GM18951 (cell line): ENCODE data around the gene MAML3.

Experiments
- POLR2A ChIP-seq: IDR thresholded peaks from 4 replicates; pipeline ENCODE4 v1.6.1; 2011; ENCODE audit warnings: mild to moderate bottlenecking; ENCODE audit not compliant: insufficient read length, insufficient read depth; ENCODE audit errors: extremely low read depth
- in situ Hi-C: fragments of 300-500 bp; cut with MboI; formaldehyde crosslinking; loops from one replicate; pipeline ENCODE4 v1.12.0; 2022; ENCODE audit warnings: low sequenced_read_pairs, mixed read lengths, inconsistent platforms; ENCODE audit not compliant: unreplicated experiment

The MAML3 gene

GRCh38 chr4:140109737-140110136 lies 44.2 kb downstream of the MAML3 start:
- in situ Hi-C loops, result no loop called here
- TF ChIP-seq POLR2A, result no peak

- in situ Hi-C loops, result no loop called here
- no peak for TF ChIP-seq POLR2A
Observed at GRCh38 chr4:140109292-140109691, 44.7 kb downstream of the MAML3 start.

- in situ Hi-C loops, result no loop called here
- TF ChIP-seq POLR2A, result no peak
Observed at GRCh38 chr4:140108713-140109230, 45.2 kb downstream of the MAML3 start.

GRCh38 chr4:140108243-140108642 lies 45.7 kb downstream of the MAML3 start:
- no peak for TF ChIP-seq POLR2A
- in situ Hi-C loops, result no loop called here

- in situ Hi-C loops, result no loop called here
- TF ChIP-seq POLR2A, result no peak
Observed at GRCh38 chr4:140106289-140106844, 47.6 kb downstream of the MAML3 start.

- TF ChIP-seq POLR2A, result no peak
- in situ Hi-C loops, result no loop called here
Observed at GRCh38 chr4:140105436-140105835, 48.5 kb downstream of the MAML3 start.

GRCh38 chr4:140103676-140104075 lies 50.3 kb downstream of the MAML3 start:
- no peak for TF ChIP-seq POLR2A
- in situ Hi-C loops, result no loop called here

- no peak for TF ChIP-seq POLR2A
Observed at GRCh38 chr4:140102421-140102820, 51.6 kb downstream of the MAML3 start.

GRCh38 chr4:140100771-140101170 lies 53.2 kb downstream of the MAML3 start:
- TF ChIP-seq POLR2A, result no peak

More at GRCh38 chr4:140102421-140102820, 51.6 kb downstream of the MAML3 start:
- in situ Hi-C loops, result no loop called here

GRCh38 chr4:140099983-140100382 lies 54.0 kb downstream of the MAML3 start:
- in situ Hi-C loops, result no loop called here

More at GRCh38 chr4:140100771-140101170, 53.2 kb downstream of the MAML3 start:
- in situ Hi-C loops, result no loop called here

GRCh38 chr4:140098455-140099160 lies 55.4 kb downstream of the MAML3 start:
- no peak for TF ChIP-seq POLR2A
- in situ Hi-C loops, result no loop called here

More at GRCh38 chr4:140099983-140100382, 54.0 kb downstream of the MAML3 start:
- TF ChIP-seq POLR2A, result no peak

GRCh38 chr4:140097572-140097971 lies 56.4 kb downstream of the MAML3 start:
- in situ Hi-C loops, result no loop called here
- TF ChIP-seq POLR2A, result no peak

- TF ChIP-seq POLR2A, result no peak
- in situ Hi-C loops, result no loop called here
Observed at GRCh38 chr4:140096921-140097320, 57.1 kb downstream of the MAML3 start.

- TF ChIP-seq POLR2A, result no peak
- in situ Hi-C loops, result no loop called here
Observed at GRCh38 chr4:140096483-140096861, 57.5 kb downstream of the MAML3 start.

GRCh38 chr4:140095694-140096482 lies 58.1 kb downstream of the MAML3 start:
- in situ Hi-C loops, result no loop called here
- no peak for TF ChIP-seq POLR2A
